HepG2 (cell line): ENCODE results near the gene PXYLP1. TPM values are rescaled to one million over a fixed set of nuclear protein-coding genes. Genes with fewer than 3 reads are reported as not detected.

Source experiments
- ATAC-seq: fragments of 200-7000 bp; cut with Tn5 transposase; 3 replicates; pipeline ENCODE4 v1.9.1; 2020; ENCODE audit warnings: mild to moderate bottlenecking, moderate library complexity
- BruUV-seq: library from RNA; stranded (reverse); fragments of 400-500 nt; replicated peaks from 2 replicates; lab custom pipeline; 2021; lab: Mats Ljungman, UMichigan
- CTCF ChIA-PET: fragments of 300-600 bp; formaldehyde crosslinking; extraction: SDS; loops from one replicate; lab custom pipeline; 2021; ENCODE audit warnings: low total read pairs, inconsistent platforms, low intra/inter-chr PET ratio; lab: Yijun Ruan, JAX
- POLR2A ChIA-PET: fragments of 350-600 bp; sonication (Branson Sonifier 250); formaldehyde crosslinking; loops from one replicate; lab custom pipeline; 2020; ENCODE audit warnings: antibody characterized with exemption, inconsistent platforms; lab: Yijun Ruan, JAX
- DNase-seq: peaks from one replicate; pipeline ENCODE4 v3.0.0-alpha.2; 2015; ENCODE audit warnings: low spot score
- FAIRE-seq: peaks from 3 replicates; lab custom pipeline; 2011; peaks lifted over from hg19 to GRCh38; lab: Jason Lieb, UNC
- H2AFZ ChIP-seq: one replicate; pipeline ENCODE4 v1.6.1; 2011; ENCODE audit warnings: low read length, inconsistent platforms
- H3K27ac ChIP-seq: fragments of 300-600 bp; 3 replicates; pipeline ENCODE4 v1.8.0; 2011; ENCODE audit warnings: mixed run types, mild to moderate bottlenecking, mixed read lengths, low read length, inconsistent platforms; ENCODE audit not compliant: insufficient read depth; ENCODE audit errors: extremely low read length
- H3K27me3 ChIP-seq, 2 experiments: fragments of 200-600 bp in 1 of 2; 2 replicates in 1 of 2; 3 replicates in 1 of 2; pipeline versions ENCODE4 v1.6.0 to v1.8.0; 2011; ENCODE audit warnings: low read length in 2 of 2, mild to moderate bottlenecking in 2 of 2, moderate library complexity in 2 of 2, inconsistent platforms in 1 of 2; ENCODE audit not compliant: insufficient read depth in 2 of 2, control insufficient read depth in 1 of 2
- H3K36me3 ChIP-seq, 2 experiments: fragments of 200-600 bp in 1 of 2; replicated peaks in 1 of 2; 2 replicates in 1 of 2; 3 replicates in 1 of 2; pipeline versions ENCODE4 v1.5.1 to v1.8.0; 2011; ENCODE audit warnings: low read length in 2 of 2, inconsistent platforms in 1 of 2; ENCODE audit not compliant: insufficient read depth in 2 of 2, control insufficient read depth in 1 of 2
- H3K4me1 ChIP-seq: 2 replicates; pipeline ENCODE4 v1.5.1; 2012; ENCODE audit warnings: low read length, inconsistent platforms; ENCODE audit not compliant: insufficient read depth
- H3K4me2 ChIP-seq: 2 replicates; pipeline ENCODE4 v1.6.0; 2011; ENCODE audit warnings: low read depth, low read length, inconsistent platforms
- H3K4me3 ChIP-seq, 3 experiments: fragments of 200-600 bp in 1 of 3; sonication (generic), shearing (Covaris generic) in 1 of 3; replicated peaks in 1 of 3; 2 replicates each; pipeline ENCODE4 v1.5.1; 2011 to 2016; ENCODE audit warnings: low read length in 3 of 3, inconsistent platforms in 2 of 3, low read depth in 2 of 3, mild to moderate bottlenecking in 2 of 3, control low read depth in 1 of 3, mixed read lengths in 1 of 3; ENCODE audit not compliant: insufficient read depth in 1 of 3
- H3K79me2 ChIP-seq: one replicate; pipeline ENCODE4 v1.6.1; 2011; ENCODE audit warnings: low read length, inconsistent platforms; ENCODE audit not compliant: insufficient read depth
- H3K9ac ChIP-seq: 2 replicates; pipeline ENCODE4 v1.6.0; 2011; ENCODE audit warnings: mild to moderate bottlenecking, low read depth, low read length, inconsistent platforms; ENCODE audit not compliant: insufficient read depth
- H3K9me3 ChIP-seq: 2 replicates; pipeline ENCODE4 v1.5.1; 2012; ENCODE audit warnings: mild to moderate bottlenecking, low read length
- H4K20me1 ChIP-seq: 2 replicates; pipeline ENCODE4 v1.6.0; 2011; ENCODE audit warnings: inconsistent platforms, mild to moderate bottlenecking, low read length, moderate library complexity; ENCODE audit not compliant: insufficient read depth
- GPN1 ChIP-seq: sonication (generic); formaldehyde crosslinking; IDR thresholded peaks from 2 replicates; pipeline ENCODE4 v1.5.1; 2020; ENCODE audit warnings: missing genetic modification reagents, borderline replicate concordance
- HNF4A ChIP-seq: sonication (generic); formaldehyde crosslinking; IDR thresholded peaks from 2 replicates; pipeline ENCODE4 v1.4.0; 2020; ENCODE audit warnings: missing genetic modification reagents
- HNF4G ChIP-seq, 2 experiments: sonication (generic) in 1 of 2; formaldehyde crosslinking in 1 of 2; IDR thresholded peaks; 2 replicates each; pipeline versions ENCODE4 v1.4.0 to v1.6.1; 2011 to 2020; ENCODE audit warnings: borderline replicate concordance in 2 of 2, low read depth in 2 of 2, mild to moderate bottlenecking in 2 of 2, low read length in 1 of 2, missing genetic modification reagents in 1 of 2, moderate library complexity in 1 of 2
- IKZF4 ChIP-seq: sonication (generic); formaldehyde crosslinking; IDR thresholded peaks from 2 replicates; pipeline ENCODE4 v1.5.1; 2020; ENCODE audit warnings: borderline replicate concordance, mild to moderate bottlenecking, low read depth, missing genetic modification reagents; ENCODE audit errors: not compliant biosample characterization
- KLF9 ChIP-seq: IDR thresholded peaks from 2 replicates; pipeline ENCODE4 v1.6.1; 2016; ENCODE audit warnings: low read depth
- NFE2L2 ChIP-seq: fragments of 150-350 bp; IDR thresholded peaks from 2 replicates; pipeline ENCODE4 v1.6.1; 2014; ENCODE audit warnings: low read length
- ZMAT3 ChIP-seq: sonication (generic); formaldehyde crosslinking; conservative IDR thresholded peaks from 2 replicates; pipeline ENCODE4 v1.7.0; 2021; ENCODE audit warnings: missing genetic modification reagents
- ZMYM3 ChIP-seq: sonication (generic); formaldehyde crosslinking; IDR thresholded peaks from 2 replicates; pipeline ENCODE4 v1.5.1; 2020; ENCODE audit warnings: mild to moderate bottlenecking, missing genetic modification reagents
- ZNF138 ChIP-seq: sonication (generic); formaldehyde crosslinking; IDR thresholded peaks from 2 replicates; pipeline ENCODE4 v1.5.0; 2020; ENCODE audit warnings: mild to moderate bottlenecking, low read depth, missing genetic modification reagents
- ZNF530 ChIP-seq: sonication (generic); formaldehyde crosslinking; IDR thresholded peaks from 2 replicates; pipeline ENCODE4 v1.5.0; 2020; ENCODE audit warnings: low read depth, mild to moderate bottlenecking, missing genetic modification reagents
- ZNF737 ChIP-seq: sonication (generic); formaldehyde crosslinking; IDR thresholded peaks from 2 replicates; pipeline ENCODE4 v1.5.0; 2020; ENCODE audit warnings: missing genetic modification reagents, mild to moderate bottlenecking, borderline replicate concordance
- WGBS: methylation state at CpG from one replicate; pipeline ENCODE4 v1.1.6; 2017; ENCODE audit warnings: low lambda C conversion rate; 5-methylcytosine and 5-hydroxymethylcytosine counted together
- in situ Hi-C: cut with HindIII; loops from 2 replicates; pipeline ENCODE4 v1.10.0; 2017; ENCODE audit warnings: low pct_unique_long_range_greater_than_20kb; ENCODE audit not compliant: extremely low pct_ligation_motif_present
- intact Hi-C: fragments of 100-400 bp; cut with micrococcal nuclease; formaldehyde crosslinking; loops from one replicate; pipeline ENCODE4 v1.10.0; 2022; ENCODE audit not compliant: unreplicated experiment
- polyA plus RNA-seq, 8 experiments: library from polyadenylated mRNA; depleted of rRNA in 3 of 8; stranded (reverse) in 7 of 8; unstranded in 1 of 8; fragments of >200 nt; fragmentation: Illumina TruSeq in 4 of 8; extraction: Trizol in 4 of 8; gene quantifications; 2 replicates each; pipeline versions ENCODE4 v1.2.1 to v1.2.3, GENCODE V29; 2011 to 2016; ENCODE audit warnings: low read depth in 4 of 8, missing spikeins in 1 of 8, mixed read lengths in 1 of 8; ENCODE audit not compliant: insufficient read depth in 1 of 8
- total RNA-seq, 5 experiments: library from RNA; depleted of rRNA; stranded (reverse); fragments of >200 nt; fragmentation: Illumina TruSeq; extraction: Trizol; gene quantifications; 2 replicates each; pipeline ENCODE4 v1.2.3, GENCODE V29; 2016; ENCODE audit warnings: low read depth in 1 of 5
- TF ChIP-seq, protein P1 (sequence below): sonication (generic); formaldehyde crosslinking; IDR thresholded peaks from 2 replicates; pipeline ENCODE4 v1.5.1; 2020; ENCODE audit warnings: mild to moderate bottlenecking, missing genetic modification reagents, moderate library complexity

PXYLP1 gene
- total and polyA plus RNA-seq, 2 of the 13 experiments (the other 11 are each of a cell fraction or from before 2014, with no cell fraction given) = 4.9 to 8.1 TPM

DNA sequence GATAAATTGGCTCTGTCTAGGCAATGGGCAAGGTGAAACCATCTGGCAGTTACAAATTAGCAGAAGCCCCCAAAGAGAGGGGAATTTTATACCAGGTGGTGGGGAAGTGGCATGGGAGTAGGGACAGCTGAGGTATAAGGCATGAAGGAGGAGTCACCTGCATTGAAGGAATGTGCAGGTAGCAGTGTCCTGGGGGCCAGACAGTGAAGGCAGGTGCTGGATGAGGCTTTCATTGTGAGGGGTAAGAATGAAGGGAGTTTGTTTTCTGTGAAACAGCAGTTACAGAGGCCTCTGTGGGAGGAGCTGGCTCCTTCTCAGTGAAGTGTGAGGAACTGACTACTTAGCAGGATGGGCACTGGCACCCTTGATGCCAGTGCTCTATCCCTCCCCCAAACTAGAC lies 19.1 kb upstream of the PXYLP1 start (continued):
- TF ChIP-seq IKZF4 (CRISPR knock-in tag) (no peak), KLF9 (CRISPR knock-in tag) (no peak), ZNF530 (no peak)

DNA sequence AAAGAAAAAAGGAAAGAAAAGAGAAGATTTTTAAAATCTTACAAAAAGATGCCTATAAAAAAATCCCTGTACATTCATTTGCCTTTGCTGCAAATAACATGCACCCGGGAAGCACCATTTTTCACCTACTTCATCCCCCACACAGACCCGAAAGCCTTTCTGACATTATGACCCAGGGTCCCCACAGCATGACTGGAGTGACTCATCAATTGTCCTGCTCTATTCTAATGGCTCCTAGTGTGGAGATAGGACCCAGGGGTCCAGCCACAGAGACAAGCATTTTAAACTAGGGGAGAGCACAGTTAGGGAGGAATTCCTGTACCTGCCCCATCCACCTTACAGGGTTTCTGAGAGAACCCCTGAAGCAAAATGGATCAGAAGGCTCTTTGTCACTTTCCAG lies 14.7 kb upstream of the PXYLP1 start:
- Histone ChIP-seq H3K27ac (no peak overlapping the region), H3K9me3 (peaks cover 7% of the 10 kb centered on the region; the same call in 1 of the 2 replicates), H3K79me2 (no peaks in the 10 kb centered on the region), H3K36me3 (no peaks in the 10 kb centered on the region), H3K4me3 (no peak overlapping the region), H4K20me1 (no peaks in the 10 kb centered on the region), H3K4me2 (0 out of 2 replicates have a peak overlapping the region, but pooled peaks have one; percentile 15), H3K9ac (no peak overlapping the region), H3K4me1 (peaks cover 16% of the 10 kb centered on the region), H3K27me3 (no peaks in the 10 kb centered on the region; a peak in 1 of 5 replicates), H2AFZ (no peak overlapping the region)
- in situ Hi-C loops (no loop called here), intact Hi-C loops (no loop called here)
- BruUV-seq = no TSS peak
- DNase-seq (no peak), FAIRE-seq (no peak), ATAC-seq (no peak)
- POLR2A ChIA-PET = no interaction called here
- TF ChIP-seq ZNF737 (CRISPR knock-in tag) (no peak), NFE2L2 (peak; percentile 24; the same call in 1 of the 2 replicates)
- 23% methylated on average over 2 of the region's 2 CpGs for WGBS
- CTCF ChIA-PET = no interaction called here

DNA sequence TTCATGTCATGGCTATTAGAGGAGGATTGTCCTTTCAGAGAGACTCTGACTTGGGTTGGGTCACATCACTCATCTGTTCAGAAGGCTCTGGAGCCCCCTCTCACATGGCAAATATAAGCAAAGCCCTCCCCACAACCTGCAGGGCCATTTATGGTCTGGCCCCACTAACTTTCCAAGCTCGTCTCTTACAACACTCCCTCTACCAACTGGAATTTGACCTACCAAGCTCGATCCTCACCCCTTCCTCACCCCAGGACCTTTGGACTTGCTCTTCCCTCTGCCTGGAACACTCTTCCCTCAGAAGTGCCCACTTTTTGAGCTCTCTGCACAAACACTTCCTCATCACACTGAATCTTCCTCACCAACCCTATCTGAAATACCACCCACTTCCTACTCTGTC lies 14.2 kb upstream of the PXYLP1 start:
- DNase-seq (peak; percentile 33), ATAC-seq (peak; percentile 54; the same call in 2 of the 3 replicates), FAIRE-seq (no peak)
- peaks cover 16% of the 10 kb centered on the region for H3K4me1 ChIP-seq
- ChIA-PET CTCF (no interaction called here), POLR2A (interaction anchor here (0.8 kb wide), 1 partner anchor 14 kb away, joined by 3 read pairs; the partner anchor contains the start of gene PXYLP1)
- no peaks in the 10 kb centered on the region; a peak in 1 of 5 replicates for H3K27me3 ChIP-seq
- H3K27ac ChIP-seq = no peak overlapping the region
- in situ Hi-C loops = no loop called here
- intact Hi-C loops = no loop called here
- H3K4me3 ChIP-seq = no peak overlapping the region
- 0 out of 2 replicates have a peak overlapping the region, but pooled peaks have one; percentile 15 for H3K4me2 ChIP-seq
- WGBS = 2% methylated on average over 2 of the region's 2 CpGs
- H3K9ac ChIP-seq = no peak overlapping the region
- H3K79me2 ChIP-seq = no peaks in the 10 kb centered on the region
- no peaks in the 10 kb centered on the region for H4K20me1 ChIP-seq
- H3K9me3 ChIP-seq = peaks cover 5% of the 10 kb centered on the region; the same call in 1 of the 2 replicates
- no peaks in the 10 kb centered on the region for H3K36me3 ChIP-seq
- no TSS peak for BruUV-seq
- no peak overlapping the region for H2AFZ ChIP-seq
- TF ChIP-seq ZMYM3 (peak; percentile 44; the same call in 1 of the 2 replicates), HNF4A (CRISPR knock-in tag) (peak; percentile 62), GPN1 (CRISPR knock-in tag) (no peak), HNF4G (IDR thresholded peaks at IDR 0.05; ENCODE audit: borderline replicate concordance, low read depth, low read length) (peak; percentile 39; the same call in 1 of the 2 replicates), HNF4G (CRISPR knock-in tag; IDR thresholded peaks at IDR 0.05; ENCODE audit: borderline replicate concordance, low read depth) (no peak), ZNF138 (CRISPR knock-in tag) (no peak), ZMAT3 (no peak)
- TF ChIP-seq, protein P1, sequence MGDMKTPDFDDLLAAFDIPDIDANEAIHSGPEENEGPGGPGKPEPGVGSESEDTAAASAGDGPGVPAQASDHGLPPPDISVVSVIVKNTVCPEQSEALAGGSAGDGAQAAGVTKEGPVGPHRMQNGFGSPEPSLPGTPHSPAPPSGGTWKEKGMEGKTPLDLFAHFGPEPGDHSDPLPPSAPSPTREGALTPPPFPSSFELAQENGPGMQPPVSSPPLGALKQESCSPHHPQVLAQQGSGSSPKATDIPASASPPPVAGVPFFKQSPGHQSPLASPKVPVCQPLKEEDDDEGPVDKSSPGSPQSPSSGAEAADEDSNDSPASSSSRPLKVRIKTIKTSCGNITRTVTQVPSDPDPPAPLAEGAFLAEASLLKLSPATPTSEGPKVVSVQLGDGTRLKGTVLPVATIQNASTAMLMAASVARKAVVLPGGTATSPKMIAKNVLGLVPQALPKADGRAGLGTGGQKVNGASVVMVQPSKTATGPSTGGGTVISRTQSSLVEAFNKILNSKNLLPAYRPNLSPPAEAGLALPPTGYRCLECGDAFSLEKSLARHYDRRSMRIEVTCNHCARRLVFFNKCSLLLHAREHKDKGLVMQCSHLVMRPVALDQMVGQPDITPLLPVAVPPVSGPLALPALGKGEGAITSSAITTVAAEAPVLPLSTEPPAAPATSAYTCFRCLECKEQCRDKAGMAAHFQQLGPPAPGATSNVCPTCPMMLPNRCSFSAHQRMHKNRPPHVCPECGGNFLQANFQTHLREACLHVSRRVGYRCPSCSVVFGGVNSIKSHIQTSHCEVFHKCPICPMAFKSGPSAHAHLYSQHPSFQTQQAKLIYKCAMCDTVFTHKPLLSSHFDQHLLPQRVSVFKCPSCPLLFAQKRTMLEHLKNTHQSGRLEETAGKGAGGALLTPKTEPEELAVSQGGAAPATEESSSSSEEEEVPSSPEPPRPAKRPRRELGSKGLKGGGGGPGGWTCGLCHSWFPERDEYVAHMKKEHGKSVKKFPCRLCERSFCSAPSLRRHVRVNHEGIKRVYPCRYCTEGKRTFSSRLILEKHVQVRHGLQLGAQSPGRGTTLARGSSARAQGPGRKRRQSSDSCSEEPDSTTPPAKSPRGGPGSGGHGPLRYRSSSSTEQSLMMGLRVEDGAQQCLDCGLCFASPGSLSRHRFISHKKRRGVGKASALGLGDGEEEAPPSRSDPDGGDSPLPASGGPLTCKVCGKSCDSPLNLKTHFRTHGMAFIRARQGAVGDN (CRISPR knock-in tag) = no peak
